Kidney glomerular epithelial cell (primary cell): ENCODE measurements around the gene SHC4.

ENCODE experiments used
- DNase-seq: peaks from one replicate; lab custom pipeline; 2025; lab: John Stamatoyannopoulos, UW

Gene SHC4

GRCh38 chr15:48967336-48967735 lies 3.6 kb upstream of the SHC4 start:
- no peak for DNase-seq

GRCh38 chr15:48966595-48967301 lies 3.0 kb upstream of the SHC4 start:
- DNase-seq, result peak; percentile 13

- peak; percentile 50 for DNase-seq
Observed at GRCh38 chr15:48965972-48966371, 2.3 kb upstream of the SHC4 start.

GRCh38 chr15:48964898-48965297 lies 1.2 kb upstream of the SHC4 start:
- DNase-seq, result no peak

- DNase-seq, result no peak
Observed at GRCh38 chr15:48962662-48963523, 826 bp downstream of the SHC4 start.

GRCh38 chr15:48955967-48956366 lies 7.8 kb downstream of the SHC4 start:
- DNase-seq, result no peak

- DNase-seq, result no peak
Observed at GRCh38 chr15:48955370-48955769, 8.3 kb downstream of the SHC4 start.

- DNase-seq, result no peak
Observed at GRCh38 chr15:48954538-48954937, 9.2 kb downstream of the SHC4 start.

GRCh38 chr15:48946840-48947187 lies 16.9 kb downstream of the SHC4 start:
- DNase-seq, result no peak

GRCh38 chr15:48946074-48946839 lies 17.5 kb downstream of the SHC4 start:
- DNase-seq, result peak; percentile 96

- peak; percentile 46 for DNase-seq
Observed at GRCh38 chr15:48945386-48945785, 18.3 kb downstream of the SHC4 start.

GRCh38 chr15:48941904-48942303 lies 21.8 kb downstream of the SHC4 start:
- DNase-seq, result no peak

- DNase-seq, result peak; percentile 66
Observed at GRCh38 chr15:48940508-48940907, 23.2 kb downstream of the SHC4 start.

- peak; percentile 67 for DNase-seq
Observed at GRCh38 chr15:48939648-48940047, 24.1 kb downstream of the SHC4 start.

- DNase-seq, result no peak
Observed at GRCh38 chr15:48937886-48938285, 25.8 kb downstream of the SHC4 start.

GRCh38 chr15:48936666-48937065 lies 27.1 kb downstream of the SHC4 start:
- DNase-seq, result no peak

GRCh38 chr15:48935236-48935635 lies 28.5 kb downstream of the SHC4 start:
- no peak for DNase-seq

- DNase-seq, result no peak
Observed at GRCh38 chr15:48930735-48931134, 33.0 kb downstream of the SHC4 start.

GRCh38 chr15:48929661-48930060 lies 34.1 kb downstream of the SHC4 start:
- DNase-seq, result no peak

- no peak for DNase-seq
Observed at GRCh38 chr15:48928877-48929538, 34.7 kb downstream of the SHC4 start.

GRCh38 chr15:48925714-48926223 lies 38.0 kb downstream of the SHC4 start:
- DNase-seq, result peak; percentile 84
